Measurements from ENCODE around the gene HIRA.
A peak's percentile ranks its signal among the peaks of the same experiment; 100 is the strongest.
"Not testable (repeated sequence)": the region's sequence is repeated elsewhere in the genome, so short reads cannot be mapped to it uniquely, and the experiment has no call there.

The HIRA gene

GRCh38 chr22:19330865-19331418 lies 100.6 kb downstream of the HIRA start:
- DNase-seq, result no peak

GRCh38 chr22:19330205-19330604 lies 101.3 kb downstream of the HIRA start:
- DNase-seq, result not testable (repeated sequence)

GRCh38 chr22:19329454-19329853 lies 102.1 kb downstream of the HIRA start:
- no peak for DNase-seq

GRCh38 chr22:19325296-19325948 lies 106.1 kb downstream of the HIRA start:
- no peak for DNase-seq

GRCh38 chr22:19323420-19323819 lies 108.1 kb downstream of the HIRA start:
- DNase-seq, result not testable (repeated sequence)

GRCh38 chr22:19321757-19322156 lies 109.8 kb downstream of the HIRA start:
- DNase-seq, result no peak

- not testable (repeated sequence) for DNase-seq
These were observed 111.4 kb downstream of the HIRA start for GRCh38 chr22:19320136-19320535.

- DNase-seq, result no peak
These were observed 112.3 kb downstream of the HIRA start for GRCh38 chr22:19319281-19319680.

GRCh38 chr22:19317865-19318264 lies 113.7 kb downstream of the HIRA start:
- no peak for DNase-seq

GRCh38 chr22:19307872-19308271 lies 123.7 kb downstream of the HIRA start:
- DNase-seq, result no peak

- not testable (repeated sequence) for DNase-seq
These were observed 125.0 kb downstream of the HIRA start for GRCh38 chr22:19306535-19306934.

GRCh38 chr22:19304547-19304946 lies 127.0 kb downstream of the HIRA start:
- no peak for DNase-seq

- DNase-seq, result no peak
These were observed 127.7 kb downstream of the HIRA start for GRCh38 chr22:19303785-19304184.

- no peak for DNase-seq
These were observed 135.8 kb downstream of the HIRA start for GRCh38 chr22:19295733-19296132.

- no peak for DNase-seq
These were observed 138.9 kb downstream of the HIRA start for GRCh38 chr22:19292458-19293230.

GRCh38 chr22:19291580-19292457 lies 139.7 kb downstream of the HIRA start, which contains the start of gene CLTCL1:
Gene CLTCL1, minus strand, starts transcription at chr22:19291719. Its CDS starts 78 bp downstream, at chr22:19291641.
- peak in 52 of 56 donors; percentile 6 to 86 (median 61) for DNase-seq

- peak in 11 of 56 donors; percentile 7 to 52 (median 24) for DNase-seq
These were observed 140.3 kb downstream of the HIRA start for GRCh38 chr22:19291218-19291579.

- peak in 2 of 56 donors; percentile 5 to 17 for DNase-seq
These were observed 140.9 kb downstream of the HIRA start for GRCh38 chr22:19290400-19291217.

GRCh38 chr22:19289475-19290161 lies 141.9 kb downstream of the HIRA start:
- DNase-seq, result no peak

- DNase-seq, result no peak
These were observed 143.6 kb downstream of the HIRA start for GRCh38 chr22:19287889-19288288.
